K562 treated with DMSO at 1 percent for 24 hours (cell line): ENCODE results near the gene ZFR. TPM values are rescaled to one million over a fixed set of nuclear protein-coding genes. Genes with fewer than 3 reads are reported as not detected.

Source experiments
- total RNA-seq: library from RNA; unstranded; fragments of 300-600 nt; gene quantifications from 2 replicates; pipeline ENCODE4 v1.2.3, GENCODE V29; 2022; ENCODE audit warnings: low read depth; ENCODE audit not compliant: insufficient read depth

Gene ZFR
- 51.6 and 56.0 TPM in 2 replicates for total RNA-seq

DNA sequence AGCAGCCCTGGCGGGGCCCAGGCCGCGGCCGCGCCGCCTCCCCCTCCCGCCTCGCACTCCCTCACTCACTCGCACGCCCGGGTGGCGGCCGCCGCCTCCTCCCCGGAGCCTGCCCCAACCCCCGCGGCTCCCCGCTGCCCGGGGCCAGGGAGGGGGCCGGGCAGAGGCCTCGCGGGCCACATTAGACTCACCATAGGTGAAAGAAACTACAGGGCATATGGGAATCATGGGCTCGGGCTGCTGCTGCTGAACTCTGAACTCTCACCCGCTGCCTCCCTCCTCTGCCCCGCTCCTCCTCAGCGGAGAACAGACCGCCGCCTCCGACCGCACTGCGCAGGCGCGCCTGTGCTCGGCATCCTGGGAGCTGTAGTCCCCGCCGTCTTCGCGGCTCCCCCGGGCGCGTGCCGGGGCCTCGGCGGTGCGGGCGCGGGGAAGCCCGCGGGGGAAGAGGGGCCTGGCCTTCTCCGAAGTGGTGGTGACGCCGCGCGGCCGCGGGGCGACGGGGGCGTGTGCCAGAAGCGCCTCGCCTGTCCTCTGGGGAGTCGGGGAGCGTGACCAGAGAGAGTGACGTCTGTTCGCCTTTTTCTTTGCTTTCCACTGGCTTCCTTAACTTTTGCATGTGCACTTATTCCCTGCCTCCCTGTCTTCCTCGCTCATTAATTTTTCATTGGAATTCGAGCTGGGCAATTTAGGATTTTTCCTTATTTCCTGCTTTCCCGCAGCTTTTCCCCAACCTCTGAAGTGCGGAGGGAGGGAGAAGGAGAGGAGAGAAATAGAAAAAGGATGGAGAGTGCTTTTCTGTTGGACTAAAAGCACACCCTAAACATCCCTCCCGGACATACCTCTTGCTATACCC, at the start of gene ZFR:
TSS of gene ZFR (minus strand) at position 310 of the 856 bp plus-strand sequence. CDS start at position 228, 82 bp downstream.

DNA sequence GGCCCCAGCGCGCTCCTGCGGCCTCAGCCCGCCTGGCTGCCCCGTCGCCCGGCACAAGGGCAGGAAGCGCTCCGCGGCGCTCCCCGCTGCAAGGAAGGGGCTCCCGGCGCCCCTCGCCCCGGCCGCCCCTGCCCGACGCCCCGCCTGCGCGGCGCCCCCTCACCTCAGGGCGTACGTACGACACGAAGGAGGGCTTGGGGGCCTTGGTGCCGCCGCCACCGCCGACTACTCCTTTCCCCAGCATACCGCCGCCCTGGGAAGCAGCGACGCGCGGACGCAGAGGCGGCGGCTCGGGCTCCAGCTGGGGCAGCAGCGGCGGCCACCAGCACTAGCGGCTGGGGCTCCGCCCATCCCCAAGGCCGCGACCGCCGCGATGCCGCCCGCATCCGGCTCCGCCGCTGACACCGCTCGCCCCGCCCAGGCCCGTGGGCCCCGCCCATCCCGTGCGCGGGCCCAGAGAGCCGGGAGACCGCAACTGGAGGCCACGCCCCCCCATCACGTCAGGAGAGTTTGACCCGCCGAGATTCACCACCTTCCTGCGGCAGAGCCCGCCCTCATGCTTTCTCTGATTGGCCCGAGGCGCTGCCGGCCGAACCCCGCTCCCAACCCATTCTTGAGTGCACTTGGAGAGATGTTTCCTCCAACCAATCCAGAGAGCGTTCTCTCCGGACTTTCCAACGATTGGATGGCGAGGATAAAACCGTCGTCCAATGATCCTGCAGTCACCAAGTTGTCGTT, 131.8 kb downstream of the ZFR start, which contains the start of gene MTMR12:
TSS of gene MTMR12 (minus strand) at position 345 of the 738 bp plus-strand sequence. CDS start at position 244, 101 bp downstream.

Other genes with a start within 250 kb of the ZFR start
- gene MTMR12, start 131.8 kb downstream of the ZFR start, total RNA-seq: 12.2 and 14.2 TPM in 2 replicates
- gene SUB1, start 140.8 kb upstream of the ZFR start, total RNA-seq: 97.8 and 98.9 TPM in 2 replicates